Thoracic aorta (tissue), 2 donors: ENCODE results near the gene OSBPL10. TPM values are rescaled to one million over a fixed set of nuclear protein-coding genes. Genes with fewer than 3 reads are reported as not detected.
A peak's percentile ranks its signal among the peaks of the same experiment; 100 is the strongest.
"Not testable (repeated sequence)": the region's sequence is repeated elsewhere in the genome, so short reads cannot be mapped to it uniquely, and the experiment has no call there.

Experiments
- ATAC-seq: fragments of 150-250 bp; one replicate; pipeline ENCODE4 v1.8.0; 2017; ENCODE audit warnings: low read depth; ENCODE audit not compliant: insufficient number of reproducible peaks, low FRiP score
- DNase-seq: peaks from one replicate; pipeline ENCODE4 v3.0.0-alpha.2; 2020; ENCODE audit warnings: low spot score
- H3K27ac ChIP-seq, 2 donors: fragments of 200-600 bp; sonication (generic); 1 replicate in 1 of 2; 2 replicates in 1 of 2; pipeline ENCODE4 v1.5.1; 2016; ENCODE audit warnings: mild to moderate bottlenecking in 2 of 2, moderate library complexity in 2 of 2
- H3K27me3 ChIP-seq: fragments of 200-600 bp; sonication (generic); replicated peaks from 2 replicates; pipeline ENCODE4 v1.6.0; 2016; ENCODE audit warnings: mild to moderate bottlenecking; ENCODE audit not compliant: insufficient read depth
- H3K36me3 ChIP-seq: fragments of 200-600 bp; sonication (generic); one replicate; pipeline ENCODE4 v1.5.1; 2016
- H3K4me1 ChIP-seq, 2 donors: fragments of 200-600 bp; sonication (generic); 1 replicate in 1 of 2; 2 replicates in 1 of 2; pipeline versions ENCODE4 v1.5.1 to v1.6.0; 2016; ENCODE audit warnings: low read depth in 2 of 2, mild to moderate bottlenecking in 1 of 2; ENCODE audit not compliant: control insufficient read depth in 1 of 2
- H3K4me3 ChIP-seq: fragments of 200-600 bp; sonication (generic); 2 replicates; pipeline ENCODE4 v1.5.1; 2016; ENCODE audit warnings: mild to moderate bottlenecking
- H3K9me3 ChIP-seq: fragments of 200-600 bp; sonication (generic); 2 replicates; pipeline ENCODE4 v1.5.1; 2016
- total RNA-seq, 2 donors: library from RNA; depleted of rRNA; stranded (reverse); fragments of >200 nt; gene quantifications; one replicate each; pipeline versions ENCODE4 v1.1.0 to v1.2.3, GENCODE V29; 2016
- TF ChIP-seq, protein P1 (sequence below): fragments of 200-600 bp; sonication (generic); IDR thresholded peaks from one replicate; pipeline ENCODE4 v1.5.1; 2019; ENCODE audit warnings: antibody characterized with exemption

Gene OSBPL10
- total RNA-seq, 2 donors from 2014 or later, result 108 to 153 TPM

DNA sequence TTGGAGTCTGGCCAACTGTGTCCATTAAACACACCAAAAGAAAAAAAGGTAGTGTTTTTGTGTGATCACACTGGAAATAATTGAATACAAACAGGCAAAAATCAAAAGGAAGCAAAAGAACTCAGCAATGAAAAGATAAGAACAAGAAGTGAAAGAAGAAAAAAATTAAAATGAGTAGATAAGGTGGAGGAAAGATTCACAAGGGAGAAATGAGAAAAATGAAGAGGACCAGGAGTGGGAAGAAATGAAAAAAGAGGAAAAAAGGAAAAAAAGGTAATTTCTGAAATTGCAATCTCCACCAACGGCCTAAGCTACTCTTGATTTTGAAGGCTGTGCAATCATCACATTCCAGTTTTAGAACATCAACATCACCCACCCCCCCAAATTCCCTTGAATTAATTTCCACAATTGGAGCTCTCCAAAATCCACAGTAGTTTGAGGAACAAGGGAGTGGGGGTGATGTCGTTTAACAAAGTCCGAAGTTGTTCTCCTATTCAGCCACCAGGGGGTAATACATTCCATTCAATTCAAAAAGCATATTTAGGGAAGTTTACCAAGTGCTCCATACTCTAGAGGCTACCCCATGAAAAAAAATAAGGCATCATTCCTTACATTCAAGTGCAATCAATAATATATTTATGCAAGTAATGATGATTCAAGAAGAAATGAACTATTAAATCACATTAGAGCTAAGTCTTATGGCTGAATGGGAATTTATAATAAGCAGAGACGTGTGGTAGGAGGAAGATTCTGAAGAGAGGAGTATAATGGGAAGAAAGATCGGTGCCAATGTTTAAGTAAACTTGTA is 37.9 kb upstream of the OSBPL10 start:
- H3K27ac ChIP-seq, result no peak overlapping the region
- H3K27me3 ChIP-seq, result no peaks in the 10 kb centered on the region
- DNase-seq, result no peak
- no peaks in the 10 kb centered on the region for H3K36me3 ChIP-seq
- H3K4me3 ChIP-seq, result no peak overlapping the region
- no peaks in the 10 kb centered on the region for H3K9me3 ChIP-seq
- peaks cover 0 to 7% of the 10 kb centered on the region in 2 donors for H3K4me1 ChIP-seq
- TF ChIP-seq, protein P1, sequence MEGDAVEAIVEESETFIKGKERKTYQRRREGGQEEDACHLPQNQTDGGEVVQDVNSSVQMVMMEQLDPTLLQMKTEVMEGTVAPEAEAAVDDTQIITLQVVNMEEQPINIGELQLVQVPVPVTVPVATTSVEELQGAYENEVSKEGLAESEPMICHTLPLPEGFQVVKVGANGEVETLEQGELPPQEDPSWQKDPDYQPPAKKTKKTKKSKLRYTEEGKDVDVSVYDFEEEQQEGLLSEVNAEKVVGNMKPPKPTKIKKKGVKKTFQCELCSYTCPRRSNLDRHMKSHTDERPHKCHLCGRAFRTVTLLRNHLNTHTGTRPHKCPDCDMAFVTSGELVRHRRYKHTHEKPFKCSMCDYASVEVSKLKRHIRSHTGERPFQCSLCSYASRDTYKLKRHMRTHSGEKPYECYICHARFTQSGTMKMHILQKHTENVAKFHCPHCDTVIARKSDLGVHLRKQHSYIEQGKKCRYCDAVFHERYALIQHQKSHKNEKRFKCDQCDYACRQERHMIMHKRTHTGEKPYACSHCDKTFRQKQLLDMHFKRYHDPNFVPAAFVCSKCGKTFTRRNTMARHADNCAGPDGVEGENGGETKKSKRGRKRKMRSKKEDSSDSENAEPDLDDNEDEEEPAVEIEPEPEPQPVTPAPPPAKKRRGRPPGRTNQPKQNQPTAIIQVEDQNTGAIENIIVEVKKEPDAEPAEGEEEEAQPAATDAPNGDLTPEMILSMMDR, result peak; percentile 79
- ATAC-seq, result no peak

DNA sequence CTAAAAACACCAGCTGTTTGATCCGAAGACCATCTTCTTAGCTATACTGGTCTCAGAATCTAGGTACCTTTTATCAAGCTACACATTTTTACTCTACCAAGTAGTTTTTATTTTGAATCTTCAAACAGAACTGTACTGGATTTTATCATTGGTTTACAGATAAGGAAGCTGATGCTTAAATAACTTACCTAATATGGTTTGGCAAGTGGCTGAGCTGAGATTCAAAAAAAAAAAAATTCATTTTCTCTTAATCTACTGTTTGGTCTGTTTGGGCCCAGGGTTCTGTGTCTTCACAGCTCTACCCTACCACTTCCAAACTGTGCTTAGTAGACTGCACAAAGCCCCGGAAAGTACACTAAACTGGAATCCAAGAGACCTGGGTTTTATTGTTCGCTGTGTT is 36.2 kb upstream of the OSBPL10 start:
- no peak for DNase-seq
- Histone ChIP-seq H3K4me1 (peaks cover 0 to 7% of the 10 kb centered on the region in 2 donors), H3K9me3 (no peaks in the 10 kb centered on the region), H3K4me3 (no peak overlapping the region), H3K27ac (no peak overlapping the region), H3K27me3 (no peaks in the 10 kb centered on the region), H3K36me3 (no peaks in the 10 kb centered on the region)
- TF ChIP-seq, protein P1, result no peak
- no peak for ATAC-seq

DNA sequence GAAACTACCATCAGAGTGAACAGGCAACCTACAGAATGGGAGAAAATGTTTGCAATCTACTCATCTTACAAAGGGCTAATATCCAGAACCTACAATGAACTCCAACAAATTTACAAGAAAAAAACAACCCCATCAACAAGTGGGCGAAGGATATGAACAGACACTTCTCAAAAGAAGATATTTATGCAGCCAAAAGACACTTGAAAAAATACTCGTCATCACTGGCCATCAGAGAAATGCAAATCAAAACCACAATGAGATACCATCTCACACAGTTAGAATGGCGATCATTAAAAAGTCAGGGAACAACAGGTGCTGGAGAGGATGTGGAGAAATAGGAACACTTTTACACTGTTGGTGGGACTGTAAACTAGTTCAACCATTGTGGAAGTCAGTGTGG is 34.6 kb upstream of the OSBPL10 start:
- not testable (repeated sequence) for H3K4me3 ChIP-seq, H3K27ac ChIP-seq, H3K4me1 ChIP-seq, H3K27me3 ChIP-seq, ATAC-seq, DNase-seq, H3K9me3 ChIP-seq, H3K36me3 ChIP-seq

DNA sequence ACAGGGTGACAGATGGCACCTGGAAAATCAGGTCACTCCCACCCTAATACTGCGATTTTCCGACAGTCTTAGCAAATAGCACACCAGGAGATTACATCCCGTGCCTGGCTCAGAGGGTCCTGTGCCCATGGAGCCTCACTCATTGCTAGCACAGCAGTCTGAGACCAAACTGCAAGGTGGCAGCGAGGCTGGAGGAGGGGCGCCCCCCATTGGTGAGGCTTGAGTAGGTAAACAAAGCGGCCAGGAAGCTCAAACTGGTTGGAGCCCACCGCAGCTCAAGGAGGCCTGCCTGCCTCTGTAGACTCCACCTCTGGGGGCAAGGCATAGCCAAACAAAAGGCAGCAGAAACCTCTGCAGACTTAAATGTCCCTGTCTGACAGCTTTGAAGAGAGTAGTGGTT is 29.6 kb upstream of the OSBPL10 start:
- H3K36me3 ChIP-seq, ATAC-seq, H3K27me3 ChIP-seq, H3K4me3 ChIP-seq, DNase-seq, H3K9me3 ChIP-seq, H3K27ac ChIP-seq, H3K4me1 ChIP-seq: not testable (repeated sequence)

DNA sequence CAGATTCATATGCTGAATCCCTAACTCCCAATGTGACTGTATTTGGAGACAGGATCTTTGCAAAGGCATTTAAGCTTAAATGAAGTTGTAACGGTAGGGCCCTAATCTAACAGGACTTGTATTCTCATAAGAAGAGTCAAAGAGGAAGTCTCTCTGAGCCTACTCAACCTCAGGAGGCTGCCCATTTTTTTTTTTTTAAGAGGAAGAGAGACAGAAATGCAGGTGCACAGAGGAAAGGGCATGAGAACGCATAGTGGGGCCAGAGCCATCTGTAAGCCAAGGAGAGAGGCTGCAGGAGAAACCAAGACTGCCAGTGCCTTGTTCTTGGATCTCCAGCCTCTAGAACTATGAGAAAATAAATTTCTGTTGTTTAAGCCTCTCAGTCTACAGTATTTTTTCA is 28.9 kb upstream of the OSBPL10 start:
- H3K36me3 ChIP-seq, result no peaks in the 10 kb centered on the region
- ATAC-seq (no peak), DNase-seq (no peak)
- no peaks in the 10 kb centered on the region for H3K27me3 ChIP-seq
- H3K4me1 ChIP-seq, result no peaks in the 10 kb centered on the region
- no peaks in the 10 kb centered on the region for H3K9me3 ChIP-seq
- TF ChIP-seq, protein P1, result no peak
- H3K27ac ChIP-seq, result no peak overlapping the region
- no peak overlapping the region for H3K4me3 ChIP-seq

DNA sequence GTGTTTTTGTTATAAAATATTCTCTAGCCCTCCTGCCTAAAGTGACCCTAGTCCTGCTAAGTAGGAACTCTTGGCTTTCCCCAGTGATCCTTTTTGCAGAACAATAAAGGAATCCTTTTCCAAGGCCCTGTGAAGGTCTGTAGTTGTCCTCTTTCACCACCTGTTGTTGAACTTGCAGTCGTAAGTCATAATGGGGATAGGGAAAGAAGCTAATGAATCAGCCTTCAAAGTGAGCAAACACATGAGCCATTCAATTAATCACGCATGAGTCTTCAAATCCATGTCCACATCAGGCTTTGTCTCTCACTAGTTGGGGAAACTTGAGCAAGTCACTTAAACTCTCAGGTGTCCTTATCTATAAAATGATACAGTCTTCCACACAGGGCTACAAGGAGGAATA is 28.0 kb upstream of the OSBPL10 start:
- no peaks in the 10 kb centered on the region for H3K4me1 ChIP-seq
- TF ChIP-seq, protein P1, result no peak
- no peak for ATAC-seq

More for the DNA sequence above, 28.0 kb upstream of the OSBPL10 start:
- DNase-seq, result no peak
- no peaks in the 10 kb centered on the region for H3K36me3 ChIP-seq
- H3K27me3 ChIP-seq, result no peaks in the 10 kb centered on the region
- no peak overlapping the region for H3K4me3 ChIP-seq
- no peaks in the 10 kb centered on the region for H3K9me3 ChIP-seq
- H3K27ac ChIP-seq, result no peak overlapping the region
